ACC112 (cell line): ENCODE results near the gene GRID1.

Experiments used
- H2AFZ ChIP-seq: fragments of 200-600 bp; sonication (generic); one replicate; pipeline ENCODE4 v1.6.0; 2017; ENCODE audit warnings: antibody characterized with exemption, low read length; ENCODE audit not compliant: unreplicated experiment
- H3K27ac ChIP-seq: fragments of 200-600 bp; sonication (generic); 2 replicates; pipeline ENCODE4 v1.5.1; 2014; ENCODE audit warnings: low read depth, mild to moderate bottlenecking, antibody characterized with exemption, low read length, moderate library complexity
- H3K27me3 ChIP-seq: fragments of 200-600 bp; sonication (generic); 2 replicates; pipeline ENCODE4 v1.6.1; 2014; ENCODE audit warnings: mild to moderate bottlenecking, antibody characterized with exemption, low read length, moderate library complexity, mixed read lengths; ENCODE audit not compliant: insufficient read depth
- H3K36me3 ChIP-seq: fragments of 200-600 bp; sonication (generic); 2 replicates; pipeline ENCODE4 v1.6.1; 2016; ENCODE audit warnings: mild to moderate bottlenecking, antibody characterized with exemption, low read length, moderate library complexity, mixed read lengths; ENCODE audit not compliant: insufficient read depth
- H3K4me1 ChIP-seq: fragments of 200-600 bp; sonication (generic); one replicate; pipeline ENCODE4 v1.6.1; 2016; ENCODE audit warnings: low read length, mixed read lengths; ENCODE audit not compliant: insufficient read depth, unreplicated experiment, control insufficient read depth
- H3K4me3 ChIP-seq: fragments of 200-600 bp; sonication (generic); 2 replicates; pipeline ENCODE4 v1.5.1; 2014; ENCODE audit warnings: mild to moderate bottlenecking, low read depth, low read length
- H3K79me2 ChIP-seq: fragments of 200-600 bp; sonication (generic); one replicate; pipeline ENCODE4 v1.6.0; 2016; ENCODE audit warnings: low read length; ENCODE audit not compliant: control insufficient read depth, unreplicated experiment, insufficient read depth

The GRID1 gene

DNA sequence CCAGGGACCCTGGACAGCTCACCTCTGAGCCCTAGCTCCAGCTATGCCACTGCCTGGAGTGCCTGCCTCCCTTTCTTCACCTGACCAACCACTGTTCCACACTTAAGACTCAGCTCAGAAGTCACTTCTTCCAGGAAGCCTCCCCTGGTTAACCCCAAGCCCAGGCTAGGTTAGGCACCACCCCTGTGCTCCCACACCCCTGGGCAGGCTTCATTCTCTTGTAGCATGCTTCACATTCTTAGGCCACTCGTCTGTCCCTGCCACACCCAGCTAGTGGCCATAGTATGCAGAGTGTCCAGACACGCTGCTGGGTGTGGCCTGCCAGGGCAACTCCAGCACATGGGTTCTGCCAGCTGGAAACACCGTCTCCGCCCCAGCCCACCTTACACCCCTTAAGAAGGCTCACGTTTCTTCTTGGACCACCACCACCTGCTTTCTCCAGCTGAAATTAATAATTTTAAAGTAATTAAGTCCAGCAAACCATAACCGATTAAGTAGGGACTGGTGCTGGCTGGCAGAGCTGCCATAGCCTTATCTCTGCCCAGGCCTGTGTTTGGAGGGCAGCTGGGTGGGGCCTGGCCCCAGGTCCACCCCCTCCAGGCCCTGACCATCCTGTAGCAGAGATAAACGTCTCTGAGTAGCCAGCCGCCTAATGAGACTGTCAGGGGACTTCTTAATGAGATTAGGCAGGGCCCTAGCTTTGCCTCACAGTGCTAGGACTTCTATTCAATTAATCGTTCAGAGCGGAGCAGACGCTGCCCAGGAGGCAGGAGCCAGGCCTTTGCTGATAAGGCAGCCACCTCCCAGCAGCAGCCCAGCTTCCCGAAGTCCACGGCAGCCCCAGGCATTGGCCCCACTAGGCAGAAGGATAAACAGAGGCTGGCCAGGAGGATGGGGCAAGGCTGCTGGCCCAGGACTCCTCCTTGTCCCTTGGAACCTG lies 20.5 kb downstream of the GRID1 start:
- H3K4me3 ChIP-seq: no peak overlapping the region
- no peaks in the 10 kb centered on the region for H3K36me3 ChIP-seq
- no peak overlapping the region for H2AFZ ChIP-seq
- no peaks in the 10 kb centered on the region for H3K79me2 ChIP-seq
- H3K27ac ChIP-seq: no peak overlapping the region
- H3K27me3 ChIP-seq: peaks cover 17% of the 10 kb centered on the region
- H3K4me1 ChIP-seq: no peaks in the 10 kb centered on the region

GRCh38 chr10:86345296-86345858 lies 21.2 kb downstream of the GRID1 start:
- no peaks in the 10 kb centered on the region for H3K4me1 ChIP-seq
- H3K36me3 ChIP-seq: no peaks in the 10 kb centered on the region
- H3K4me3 ChIP-seq: no peak overlapping the region
- H3K79me2 ChIP-seq: no peaks in the 10 kb centered on the region
- no peak overlapping the region for H3K27ac ChIP-seq
- H2AFZ ChIP-seq: no peak overlapping the region
- H3K27me3 ChIP-seq: peaks cover 13% of the 10 kb centered on the region; the same call in 1 of the 2 replicates

- Histone ChIP-seq H3K36me3 (no peaks in the 10 kb centered on the region), H3K4me3 (no peak overlapping the region), H3K4me1 (no peaks in the 10 kb centered on the region), H3K27me3 (peaks cover 7% of the 10 kb centered on the region; the same call in 1 of the 2 replicates), H3K79me2 (no peaks in the 10 kb centered on the region), H3K27ac (no peak overlapping the region), H2AFZ (no peak overlapping the region)
Observed at GRCh38 chr10:86344714-86345161, 21.9 kb downstream of the GRID1 start.

DNA sequence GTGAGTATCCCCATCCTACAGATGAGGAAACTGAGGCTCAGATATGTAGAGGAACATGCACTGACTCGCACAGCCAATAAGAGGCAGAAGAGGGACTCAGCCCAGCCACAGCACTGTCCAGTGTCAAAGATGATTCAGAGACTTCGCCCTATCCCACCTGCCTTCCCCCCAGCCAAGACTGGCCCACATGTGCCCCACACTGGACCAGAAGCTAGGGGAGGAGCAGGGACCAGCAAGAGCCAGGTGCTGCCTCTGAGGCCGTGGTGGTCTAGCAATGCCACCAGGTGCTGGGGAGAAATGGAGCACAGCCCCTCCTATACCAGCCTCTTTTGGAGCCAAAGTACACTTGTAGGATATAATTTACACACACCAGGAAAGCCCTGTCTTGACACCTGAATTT lies 22.3 kb downstream of the GRID1 start:
- H3K4me1 ChIP-seq: no peaks in the 10 kb centered on the region
- H3K36me3 ChIP-seq: no peaks in the 10 kb centered on the region
- no peaks in the 10 kb centered on the region for H3K79me2 ChIP-seq
- no peak overlapping the region for H3K4me3 ChIP-seq
- peaks cover 3% of the 10 kb centered on the region; the same call in 1 of the 2 replicates for H3K27me3 ChIP-seq
- H3K27ac ChIP-seq: no peak overlapping the region
- H2AFZ ChIP-seq: no peak overlapping the region

DNA sequence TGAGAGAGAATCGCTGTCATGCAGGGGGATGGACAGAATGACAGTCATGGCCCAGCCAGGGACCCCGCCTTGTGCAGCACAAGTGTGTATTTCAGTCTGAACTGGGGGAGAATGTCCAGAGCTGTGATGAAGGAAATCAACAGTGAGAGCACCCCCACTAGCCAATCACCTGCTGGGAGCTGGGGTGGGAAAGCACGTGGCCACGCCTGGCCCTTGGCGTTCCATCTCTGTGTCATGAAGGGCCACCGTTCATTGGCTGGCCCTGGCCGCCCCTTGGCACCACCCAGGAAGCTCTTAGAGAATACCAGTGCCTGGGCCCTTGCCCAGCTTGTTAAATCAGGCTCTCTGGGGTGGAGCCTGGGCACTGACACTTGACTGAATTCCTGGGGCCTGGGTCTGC lies 22.8 kb downstream of the GRID1 start:
- no peak overlapping the region for H2AFZ ChIP-seq
- no peak overlapping the region for H3K27ac ChIP-seq
- no peak overlapping the region for H3K4me3 ChIP-seq
- H3K36me3 ChIP-seq: no peaks in the 10 kb centered on the region
- H3K4me1 ChIP-seq: no peaks in the 10 kb centered on the region
- no peaks in the 10 kb centered on the region for H3K27me3 ChIP-seq
- H3K79me2 ChIP-seq: no peaks in the 10 kb centered on the region

DNA sequence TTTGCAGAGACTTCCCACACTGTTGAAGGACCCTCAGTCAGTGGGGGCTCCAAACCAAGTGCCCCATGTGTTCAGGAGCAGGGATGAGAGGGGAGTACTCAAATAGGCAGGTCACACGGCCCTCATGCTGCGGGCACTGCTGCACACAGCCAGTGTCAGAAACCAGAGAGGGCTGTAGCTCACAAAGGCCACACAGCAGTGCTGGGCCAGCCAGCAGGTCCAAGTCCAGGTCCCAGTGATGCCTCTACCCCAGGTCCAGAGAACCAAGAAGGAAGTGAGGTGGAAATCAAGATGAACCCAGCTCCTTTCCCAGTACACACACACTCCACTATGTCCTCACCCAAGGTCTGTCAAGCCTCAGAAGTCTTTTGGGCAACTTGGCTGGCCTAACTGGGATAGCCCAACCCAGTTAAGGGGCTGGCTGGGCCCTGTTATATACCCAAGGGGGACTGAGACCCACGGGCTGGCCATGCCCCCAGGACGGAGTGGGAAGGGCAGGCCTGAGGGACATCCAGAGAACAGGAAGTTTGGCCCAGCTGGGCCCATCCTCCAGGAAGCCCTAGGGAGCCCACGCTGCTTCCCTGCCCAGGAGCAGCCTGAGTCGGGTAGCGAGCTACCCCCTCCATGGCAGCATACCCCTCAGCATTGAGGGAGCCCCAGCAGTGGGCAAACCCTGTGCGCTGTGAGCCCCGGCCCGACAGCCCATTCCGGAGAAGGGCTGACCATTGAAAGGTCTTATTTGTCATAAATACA lies 24.3 kb downstream of the GRID1 start:
- H2AFZ ChIP-seq: no peak overlapping the region

GRCh38 chr10:86341361-86341811 lies 25.2 kb downstream of the GRID1 start:
- Histone ChIP-seq H3K79me2 (no peaks in the 10 kb centered on the region), H3K36me3 (no peaks in the 10 kb centered on the region), H3K4me1 (no peaks in the 10 kb centered on the region), H2AFZ (no peak overlapping the region), H3K4me3 (no peak overlapping the region), H3K27me3 (no peaks in the 10 kb centered on the region), H3K27ac (no peak overlapping the region)

More for the DNA sequence above, 24.3 kb downstream of the GRID1 start:
- H3K36me3 ChIP-seq: no peaks in the 10 kb centered on the region
- H3K4me3 ChIP-seq: no peak overlapping the region
- no peaks in the 10 kb centered on the region for H3K4me1 ChIP-seq
- no peaks in the 10 kb centered on the region for H3K27me3 ChIP-seq
- H3K79me2 ChIP-seq: no peaks in the 10 kb centered on the region
- no peak overlapping the region for H3K27ac ChIP-seq

DNA sequence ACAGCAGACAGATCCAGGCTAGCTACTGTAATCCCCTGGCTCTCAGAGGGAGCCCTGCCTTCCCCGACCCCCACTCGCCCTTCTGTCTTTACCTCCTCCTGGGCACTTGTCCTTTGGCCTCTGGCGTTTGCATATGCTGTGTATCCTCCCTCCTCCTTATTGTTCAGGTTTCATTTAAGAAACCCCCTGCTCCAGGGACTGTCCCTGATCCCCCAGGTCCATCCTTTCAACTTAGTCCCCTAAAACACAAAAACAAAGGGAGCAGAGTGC lies 25.7 kb downstream of the GRID1 start:
- no peak overlapping the region for H3K27ac ChIP-seq
- H3K27me3 ChIP-seq: no peaks in the 10 kb centered on the region
- H3K4me1 ChIP-seq: no peaks in the 10 kb centered on the region
- no peak overlapping the region for H2AFZ ChIP-seq
- no peak overlapping the region for H3K4me3 ChIP-seq
- no peaks in the 10 kb centered on the region for H3K36me3 ChIP-seq
- H3K79me2 ChIP-seq: no peaks in the 10 kb centered on the region

DNA sequence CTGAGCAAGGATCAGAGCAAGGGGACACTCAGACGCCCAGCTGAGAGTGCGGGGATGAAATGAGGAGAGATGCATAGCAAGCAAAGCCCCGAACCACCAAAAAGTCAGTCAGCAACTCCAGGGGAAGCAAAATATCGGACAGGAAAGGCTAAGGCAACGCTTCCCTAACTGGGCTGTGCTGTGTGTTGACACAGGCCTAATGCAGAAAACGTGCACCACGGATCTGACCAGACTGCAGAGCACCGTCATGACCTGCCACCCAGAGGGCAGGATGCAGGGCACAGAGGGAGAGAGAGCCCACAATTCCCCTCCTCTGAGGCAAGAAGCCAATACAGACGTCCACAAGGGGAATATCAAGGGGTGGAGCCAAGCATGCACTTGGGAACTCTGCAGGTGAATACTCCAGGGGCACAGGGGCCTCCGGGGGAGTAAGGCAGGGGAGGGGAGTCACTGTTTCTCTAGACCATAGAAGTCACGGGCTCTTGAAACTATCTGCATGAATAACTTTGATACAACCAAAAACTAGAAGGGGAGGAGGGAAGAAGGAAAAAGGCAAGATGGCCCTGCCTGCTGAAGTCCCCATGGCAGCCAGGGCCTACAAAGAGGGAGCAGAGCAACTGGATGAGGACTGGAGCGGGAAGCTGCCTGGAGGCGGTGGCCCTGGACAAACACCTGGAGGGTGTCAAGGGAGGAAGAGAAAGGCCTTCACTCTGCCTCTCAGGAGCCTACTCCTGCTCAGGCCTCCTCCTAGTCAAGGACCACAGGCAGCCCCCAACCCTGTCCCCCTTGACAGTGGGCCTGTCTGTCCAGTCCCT lies 26.2 kb downstream of the GRID1 start:
- Histone ChIP-seq H3K36me3 (no peaks in the 10 kb centered on the region), H2AFZ (no peak overlapping the region), H3K79me2 (no peaks in the 10 kb centered on the region), H3K4me3 (no peak overlapping the region), H3K27me3 (peaks cover 5% of the 10 kb centered on the region; the same call in 1 of the 2 replicates), H3K4me1 (no peaks in the 10 kb centered on the region), H3K27ac (no peak overlapping the region)

DNA sequence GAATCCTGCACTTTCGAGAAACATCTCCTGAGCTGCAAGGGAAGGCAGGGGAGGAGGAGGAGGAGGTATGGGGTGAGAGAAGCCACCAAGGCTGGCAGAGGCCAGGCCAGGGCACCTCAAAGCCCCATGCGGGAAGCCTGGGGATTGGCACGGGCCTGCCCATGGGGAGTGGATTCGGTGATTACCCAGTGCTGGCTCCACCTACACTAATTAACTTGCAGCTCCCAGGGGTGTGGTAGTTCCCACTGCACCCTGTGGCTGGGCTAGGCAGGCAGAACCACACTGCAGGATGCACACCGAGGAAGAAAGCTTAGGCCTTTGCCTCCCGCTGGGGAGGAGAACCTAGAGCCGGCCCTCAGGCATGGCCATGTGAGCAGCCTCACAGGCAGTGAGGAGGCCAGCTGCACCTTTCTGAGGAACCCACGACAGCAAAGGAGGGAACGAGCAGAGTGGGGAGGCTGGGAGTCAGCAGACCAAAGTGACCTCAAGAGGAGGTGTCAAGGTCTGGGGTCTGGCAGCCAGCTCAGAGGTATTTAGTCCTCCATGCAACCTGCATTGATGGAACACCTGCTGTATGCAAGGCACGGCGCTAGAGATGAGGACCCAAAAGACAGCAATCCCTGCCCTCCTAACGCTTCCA lies 27.2 kb downstream of the GRID1 start:
- Histone ChIP-seq H3K27me3 (peaks cover 13% of the 10 kb centered on the region), H3K4me1 (no peaks in the 10 kb centered on the region), H3K27ac (no peak overlapping the region), H2AFZ (no peak overlapping the region), H3K36me3 (no peaks in the 10 kb centered on the region), H3K4me3 (no peak overlapping the region), H3K79me2 (no peaks in the 10 kb centered on the region)
